GM21447 (cell line): ENCODE data around the gene TMEM178B.

Source experiments
- ATAC-seq: cut with Tn5 transposase; IDR thresholded peaks from one replicate; pipeline ENCODE4 v1.9.1; 2021; ENCODE audit not compliant: unreplicated experiment

TMEM178B gene

DNA sequence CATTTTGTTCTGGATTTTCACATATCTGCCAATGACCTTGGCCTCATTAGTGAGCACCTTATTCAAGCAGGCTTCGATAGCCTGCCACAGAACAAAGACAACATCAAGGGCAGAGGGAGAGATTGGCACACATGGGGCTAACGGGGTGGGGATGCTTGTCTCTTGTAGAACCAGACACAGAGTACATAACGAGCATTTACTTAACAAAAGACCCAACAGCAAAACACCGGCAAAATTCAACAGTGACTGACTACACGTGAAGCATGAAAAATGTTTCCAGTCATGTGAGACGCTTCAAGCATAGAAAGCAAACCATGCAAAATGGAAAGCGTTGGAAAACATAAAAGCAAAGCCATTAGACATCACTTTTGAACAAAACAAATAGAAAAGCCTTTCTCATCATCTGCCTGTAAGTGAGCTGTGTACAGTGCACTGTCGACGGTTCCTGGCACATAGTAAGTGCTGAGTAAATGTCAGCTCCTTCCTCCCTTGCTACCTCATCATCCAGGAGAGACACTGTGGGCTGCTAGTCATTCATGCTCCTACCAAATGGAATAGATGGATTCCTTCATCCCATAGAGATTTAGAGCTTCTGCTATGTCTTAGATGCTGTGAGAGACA is 342.9 kb downstream of the TMEM178B start:
- no peak for ATAC-seq

DNA sequence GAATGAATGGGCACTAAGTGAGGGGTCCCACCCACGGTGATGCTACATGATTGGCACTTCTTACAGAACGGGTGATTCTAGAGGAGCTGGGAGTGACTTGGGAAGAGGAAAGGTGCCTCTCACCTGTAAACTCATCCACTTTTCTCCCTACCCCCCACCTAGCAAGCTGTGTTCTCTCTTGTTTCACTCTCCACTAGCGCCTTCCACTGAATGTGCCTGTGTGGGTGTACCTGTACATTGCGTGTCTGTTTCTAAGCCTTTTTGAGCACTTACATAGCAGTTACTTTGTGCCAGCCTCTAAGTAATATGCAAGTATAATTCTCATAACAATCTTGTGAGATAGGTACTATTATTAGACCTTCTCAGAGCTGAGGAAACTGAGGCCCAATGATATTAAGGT is 343.6 kb downstream of the TMEM178B start:
- no peak for ATAC-seq

DNA sequence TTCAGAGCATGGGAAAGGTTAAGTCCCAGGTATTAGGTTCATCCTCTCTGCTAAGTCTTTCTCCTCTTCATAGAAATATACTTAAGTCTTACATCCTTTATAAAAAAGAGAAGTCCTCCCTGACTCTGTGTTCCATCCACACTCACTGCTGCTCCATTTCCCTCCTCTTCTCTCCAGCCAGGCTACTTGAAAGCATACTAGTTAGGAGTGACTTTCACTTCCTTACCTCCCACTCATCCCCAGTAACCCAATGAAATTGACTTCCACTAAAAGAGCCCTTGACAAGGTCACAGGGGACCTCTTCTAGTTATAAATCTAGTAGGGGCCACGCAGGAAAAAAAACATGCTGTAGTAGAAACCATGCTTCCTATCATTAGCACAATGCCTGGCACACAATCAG is 344.2 kb downstream of the TMEM178B start:
- ATAC-seq: no peak

DNA sequence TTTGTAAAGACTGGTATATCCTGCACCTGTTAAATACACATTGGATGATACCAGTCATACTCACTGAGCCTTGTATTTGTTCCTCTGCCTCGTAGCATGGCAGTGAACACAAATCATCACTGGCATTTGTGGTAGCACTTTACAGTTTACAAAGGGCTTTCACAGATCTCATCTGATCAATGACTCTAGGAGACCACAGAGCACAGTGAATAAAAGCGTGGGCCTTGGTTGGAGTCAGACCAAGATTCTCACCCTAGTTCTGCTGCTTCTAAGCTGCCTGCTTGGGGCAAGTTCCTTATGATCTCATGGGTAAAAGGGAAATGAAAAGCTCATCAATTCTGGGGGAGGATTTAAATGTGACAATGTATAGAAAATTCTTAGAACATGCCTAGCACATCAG is 347.4 kb downstream of the TMEM178B start:
- no peak for ATAC-seq

DNA sequence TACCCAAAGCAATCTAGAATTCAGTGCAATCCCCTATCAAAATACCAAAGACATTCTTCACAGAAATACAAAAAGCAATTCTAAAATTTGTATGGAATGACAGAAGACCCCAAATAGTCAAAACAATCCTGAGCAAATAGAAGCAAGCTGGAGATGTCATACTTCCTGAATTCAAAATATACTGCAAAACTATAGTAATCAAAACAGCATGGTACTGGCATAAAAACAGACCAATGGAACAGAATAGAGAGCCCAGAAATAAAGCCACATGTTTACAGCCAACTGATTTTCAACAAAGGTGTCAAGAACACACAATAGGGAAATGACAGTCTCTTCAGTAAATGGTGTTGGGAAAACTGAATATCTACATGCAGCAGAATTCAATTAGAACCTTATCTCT is 353.3 kb downstream of the TMEM178B start:
- no peak for ATAC-seq

DNA sequence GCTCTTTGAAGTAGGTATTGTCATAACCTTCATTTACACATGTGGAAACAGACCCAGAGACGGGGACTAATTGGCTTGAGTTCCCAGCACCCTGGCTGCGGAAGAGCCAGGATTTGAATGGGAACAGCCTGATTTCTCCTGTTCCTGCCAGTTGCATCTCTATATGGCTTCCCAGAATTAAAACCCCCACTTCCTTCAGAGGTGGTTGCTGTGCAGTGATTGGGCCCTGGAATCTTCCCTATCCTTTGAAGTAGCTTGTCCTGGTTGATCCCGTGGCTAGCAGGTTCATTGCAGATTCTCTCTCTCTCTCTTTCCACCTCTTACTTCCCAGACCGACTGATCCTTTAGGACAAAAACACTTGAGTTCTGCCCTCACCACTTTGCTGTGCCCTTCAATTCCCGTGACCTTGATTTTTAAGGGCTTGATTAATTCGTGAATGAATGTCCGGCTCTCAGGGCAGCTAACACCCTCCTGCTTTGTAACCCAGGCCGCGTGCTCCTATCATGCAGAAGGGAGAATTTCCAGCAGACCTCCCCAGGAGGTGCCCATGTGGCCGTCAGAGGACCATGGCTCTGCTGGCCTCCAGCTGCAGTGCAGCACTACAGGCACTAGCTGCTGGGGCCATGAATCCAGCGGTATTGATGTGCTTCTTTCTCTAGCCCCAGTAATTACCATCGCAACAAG is 356.7 kb downstream of the TMEM178B start:
- no peak for ATAC-seq

DNA sequence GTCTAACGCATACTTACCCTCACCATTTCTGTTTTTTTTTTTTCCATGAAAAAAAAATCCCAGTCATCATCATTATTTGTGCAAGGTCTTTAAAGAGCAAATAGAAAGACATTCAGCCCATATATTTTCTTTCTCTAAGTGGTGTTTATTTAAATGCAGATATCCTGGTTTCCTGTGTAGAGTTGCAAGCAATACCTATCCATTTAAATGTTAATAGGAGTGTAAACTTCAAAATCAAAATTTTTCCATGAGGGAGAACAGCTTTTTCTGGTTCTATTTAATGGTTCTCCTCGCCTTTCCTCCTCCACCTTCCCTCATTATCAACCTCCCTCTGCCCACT is 357.2 kb downstream of the TMEM178B start:
- ATAC-seq: no peak

DNA sequence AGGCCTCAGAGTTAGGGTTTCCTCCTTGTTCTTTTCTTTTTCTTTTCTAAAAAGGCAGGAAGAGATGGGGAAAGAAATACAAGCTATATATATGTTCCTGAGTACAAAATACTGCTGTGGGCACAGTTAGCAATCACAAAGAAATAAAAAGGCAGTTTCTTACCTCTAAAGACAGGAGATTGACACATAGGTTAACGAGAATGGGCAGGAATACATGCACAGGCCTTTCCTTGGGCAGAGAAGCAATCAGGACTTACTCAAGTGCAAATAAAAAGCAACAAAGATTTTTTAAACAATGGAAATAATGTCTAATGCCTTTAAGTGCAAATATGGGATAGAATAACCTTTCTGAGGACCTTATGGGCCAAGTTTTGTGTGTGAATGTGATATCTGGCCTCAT is 357.8 kb downstream of the TMEM178B start:
- ATAC-seq: no peak

DNA sequence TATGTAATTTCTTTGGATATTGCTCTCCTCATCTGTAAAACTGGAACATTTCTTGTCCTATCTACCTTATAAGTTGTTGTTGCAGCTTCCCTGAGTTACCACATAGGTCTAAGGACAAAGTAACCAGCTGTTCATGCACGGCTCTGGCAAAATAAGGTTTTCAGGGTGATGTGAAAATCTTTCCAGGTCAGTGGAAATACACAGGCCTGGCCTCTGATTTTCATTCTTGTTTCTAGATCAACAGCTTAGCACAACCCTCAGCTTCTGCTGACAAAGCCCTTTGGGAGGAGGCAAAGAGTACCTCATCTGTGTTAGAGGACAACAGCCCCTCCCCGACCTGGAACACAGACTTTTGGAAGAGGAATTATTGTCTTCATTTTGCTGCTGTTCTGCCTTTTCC is 359.8 kb downstream of the TMEM178B start:
- no peak for ATAC-seq

DNA sequence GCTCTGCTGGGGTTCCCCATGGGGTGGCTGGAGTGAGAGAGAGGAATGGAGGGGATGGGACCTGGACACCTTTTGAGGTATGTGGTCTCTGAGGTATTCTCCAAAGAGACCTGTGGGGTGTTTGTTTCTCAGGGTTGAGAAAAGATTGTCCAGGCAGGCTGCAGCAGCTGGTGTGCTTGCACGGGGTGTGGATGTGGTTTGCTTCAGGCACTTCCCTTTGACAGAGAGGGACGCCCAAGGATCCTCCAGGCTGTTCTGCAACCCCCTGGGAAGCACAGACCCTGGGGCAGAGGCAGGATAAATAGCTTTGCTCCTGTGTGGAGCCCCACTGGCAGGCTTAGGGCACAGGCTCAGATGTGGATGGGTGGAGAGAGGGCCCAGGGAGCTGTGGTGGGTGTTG is 362.3 kb downstream of the TMEM178B start:
- ATAC-seq: no peak

DNA sequence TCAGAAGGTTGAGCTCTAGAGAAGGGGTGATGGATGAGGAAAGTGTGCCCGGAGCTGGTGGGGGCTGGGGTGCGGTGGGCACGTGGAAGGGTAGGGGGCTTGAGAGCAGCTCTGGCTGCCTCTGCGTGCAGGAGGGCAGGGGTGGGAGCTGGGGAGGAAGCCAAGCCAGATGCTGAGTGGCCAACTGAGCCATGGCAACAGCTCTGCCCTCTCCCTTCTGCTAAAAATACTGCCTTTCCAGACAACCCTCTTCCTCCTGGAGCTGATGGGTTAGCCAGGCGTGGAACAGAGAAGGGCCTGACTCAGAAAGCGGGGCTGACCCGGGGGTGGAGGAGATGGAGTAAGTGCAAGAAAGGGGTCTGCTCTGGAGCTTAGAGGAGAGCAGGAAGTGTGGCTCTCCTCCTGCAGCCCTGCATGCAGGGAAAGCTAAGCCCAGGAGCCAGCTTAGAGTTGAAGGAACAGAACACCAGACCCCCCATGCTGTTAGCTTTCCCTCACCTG is 362.8 kb downstream of the TMEM178B start:
- ATAC-seq: no peak

DNA sequence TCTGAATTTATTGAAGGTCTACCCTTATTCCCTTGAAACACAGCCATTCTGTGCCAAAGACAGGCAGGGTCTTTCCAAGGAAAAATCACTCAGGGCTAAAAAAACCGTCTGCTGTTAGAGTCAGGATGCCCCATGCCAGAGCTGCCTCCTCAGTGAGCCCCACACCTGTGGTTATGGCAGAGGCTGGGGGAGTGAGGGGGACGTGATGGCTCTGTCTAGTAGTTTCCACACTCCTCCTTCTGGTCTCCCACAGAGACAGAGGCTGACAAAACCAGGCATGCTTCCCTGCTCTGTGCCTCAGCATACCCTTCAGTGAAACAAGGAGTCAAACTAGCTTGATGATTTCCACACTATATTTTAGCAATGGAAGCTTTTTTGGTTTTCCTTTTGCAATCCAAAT is 365.3 kb downstream of the TMEM178B start:
- ATAC-seq: no peak

DNA sequence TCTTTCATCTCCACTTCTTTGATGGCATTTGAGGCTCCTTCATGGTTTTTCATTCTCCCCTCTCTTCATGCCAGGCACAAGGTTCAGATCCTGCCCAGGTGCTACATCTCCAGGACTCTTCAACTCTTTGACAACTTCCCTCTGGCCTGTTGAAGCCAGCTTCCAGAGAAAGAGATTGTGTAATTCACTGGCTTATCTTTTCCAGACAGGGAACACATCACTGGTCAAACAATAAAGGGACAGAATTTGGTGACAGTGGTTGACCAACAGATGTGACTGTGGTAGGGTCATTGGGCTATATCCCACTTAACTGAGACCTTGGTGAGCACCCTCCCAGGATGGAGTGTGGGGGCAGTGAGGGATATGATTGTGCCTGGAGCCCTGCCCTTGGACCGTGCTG is 365.9 kb downstream of the TMEM178B start:
- ATAC-seq: no peak

DNA sequence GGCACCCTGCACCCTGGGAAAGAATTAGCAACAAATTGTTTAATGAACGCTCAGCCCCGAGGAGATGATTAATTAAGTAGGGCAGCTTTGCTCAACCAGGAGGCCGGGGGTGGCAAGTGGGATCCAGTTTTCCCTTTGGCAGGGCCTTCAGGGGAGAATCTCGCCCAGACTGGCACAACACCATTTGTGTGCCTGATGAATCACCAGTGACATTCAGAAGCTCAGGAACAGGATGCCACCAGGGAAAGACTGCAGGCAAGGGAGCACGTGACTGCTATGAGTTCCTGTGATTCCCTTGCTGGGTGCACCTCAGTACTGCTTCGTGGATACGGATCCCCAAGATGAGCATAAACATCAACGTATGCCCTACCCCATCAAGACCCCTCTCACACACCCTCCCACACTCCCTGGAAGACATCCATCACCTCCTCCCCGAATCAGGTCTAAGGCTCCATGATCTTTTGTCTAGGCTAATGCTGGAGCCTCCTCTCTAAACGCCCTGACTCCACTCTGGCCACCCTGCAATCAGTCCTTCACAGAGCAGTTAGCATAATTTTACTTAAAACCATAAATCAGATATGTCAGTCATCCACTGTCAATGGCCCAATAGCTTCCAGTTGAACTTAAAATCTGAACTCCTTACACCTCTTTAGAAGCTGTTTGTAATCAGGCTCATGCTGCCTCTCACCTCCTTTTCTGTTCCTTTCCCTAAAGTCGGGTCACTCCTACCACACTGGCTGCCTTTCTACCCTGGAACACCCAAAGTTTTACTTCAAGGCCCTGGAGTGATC is 368.2 kb downstream of the TMEM178B start:
- ATAC-seq: no peak

DNA sequence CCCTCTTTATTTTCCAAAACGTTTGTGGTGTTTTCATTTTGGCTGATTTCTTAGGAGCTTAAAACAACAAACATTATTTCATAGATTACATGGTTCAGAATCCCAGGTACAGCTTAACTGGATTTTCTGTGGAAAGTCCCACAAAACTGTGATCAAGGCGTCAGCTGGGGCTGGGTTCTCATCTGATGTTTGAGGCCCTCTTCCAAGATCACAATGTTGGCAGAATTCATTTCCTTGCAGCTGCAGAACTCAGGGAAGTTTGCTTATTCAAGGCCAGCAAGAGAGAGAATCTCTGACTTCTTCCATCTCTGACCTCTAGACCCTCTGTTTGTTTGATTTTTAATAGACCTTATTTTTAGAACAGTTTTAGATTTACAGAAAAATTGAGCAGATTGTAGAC is 368.9 kb downstream of the TMEM178B start:
- ATAC-seq: no peak

DNA sequence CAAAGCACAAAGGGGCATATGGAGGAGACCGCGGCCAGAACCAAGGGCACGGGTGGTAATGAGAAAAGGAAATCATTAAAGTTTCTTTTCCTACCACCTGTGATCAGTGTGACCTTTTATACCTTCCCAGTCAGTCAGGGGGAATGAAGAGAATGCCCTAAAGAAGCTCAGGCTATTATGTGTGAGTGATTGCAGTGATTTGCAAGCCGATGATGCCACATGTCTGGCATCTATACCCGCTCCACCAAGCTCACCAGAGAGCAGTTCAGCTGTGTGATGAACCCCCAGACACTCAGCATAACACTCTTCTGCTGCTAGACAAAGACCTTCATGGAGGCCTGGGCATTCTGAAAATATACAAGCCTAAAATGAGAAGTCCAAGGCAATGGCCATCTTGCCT is 371.1 kb downstream of the TMEM178B start:
- ATAC-seq: no peak

DNA sequence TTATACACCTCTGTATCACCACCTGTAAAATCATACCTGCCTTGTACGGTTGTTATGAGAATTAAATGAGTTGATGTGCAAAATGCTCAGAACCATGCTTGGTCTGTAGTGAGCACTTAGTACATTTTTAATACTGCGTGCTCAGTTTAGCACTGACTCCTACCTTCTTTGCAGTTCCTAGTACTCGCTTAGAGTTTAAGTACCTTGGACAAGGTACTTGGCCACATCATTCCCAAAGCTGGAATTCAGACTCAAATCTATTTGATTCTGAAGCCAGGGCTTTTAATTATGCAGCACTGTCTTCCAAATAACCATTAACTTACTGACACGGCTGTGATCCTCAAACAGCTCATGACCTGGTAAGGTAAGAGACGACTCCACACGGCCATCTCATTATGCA is 377.4 kb downstream of the TMEM178B start:
- no peak for ATAC-seq

DNA sequence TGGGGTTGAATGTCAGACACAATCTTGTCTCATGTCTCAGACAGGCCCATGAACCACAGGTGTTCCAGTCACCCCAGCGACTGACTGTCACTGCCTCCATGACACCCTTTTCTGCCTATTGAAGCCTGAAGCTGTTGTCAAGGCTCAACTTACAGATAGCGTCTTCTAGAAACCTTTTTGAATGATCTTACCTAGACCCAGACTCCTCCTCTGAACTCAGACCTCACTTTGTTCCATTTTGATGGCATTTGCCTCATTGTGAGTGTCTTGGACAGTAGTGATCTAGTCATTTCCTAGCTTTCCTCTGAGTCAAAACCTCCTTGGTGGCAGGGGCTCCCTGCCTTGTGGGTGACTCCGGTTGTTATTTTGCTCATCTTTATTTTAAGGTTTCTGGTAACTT is 379.0 kb downstream of the TMEM178B start:
- ATAC-seq: no peak

DNA sequence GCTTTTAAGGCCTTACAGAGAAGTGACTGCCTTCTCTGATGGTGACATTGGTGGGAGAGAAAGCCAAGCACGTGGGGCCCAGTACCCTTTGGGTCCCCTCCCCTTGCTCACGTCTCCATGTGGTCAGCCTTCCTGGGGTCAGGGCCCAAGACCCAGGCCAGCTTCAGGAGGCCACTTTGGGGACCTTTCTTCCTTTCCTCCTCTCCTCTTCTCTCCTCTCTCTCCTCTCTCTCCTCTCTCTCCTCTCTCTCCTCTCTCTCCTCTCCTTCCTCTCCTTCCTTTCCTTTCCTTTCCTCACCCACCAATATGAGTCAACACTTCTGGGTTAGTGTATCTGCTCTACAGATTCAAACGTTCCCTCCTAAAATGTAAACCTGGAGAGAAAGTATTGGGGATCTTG is 380.5 kb downstream of the TMEM178B start:
- ATAC-seq: no peak

DNA sequence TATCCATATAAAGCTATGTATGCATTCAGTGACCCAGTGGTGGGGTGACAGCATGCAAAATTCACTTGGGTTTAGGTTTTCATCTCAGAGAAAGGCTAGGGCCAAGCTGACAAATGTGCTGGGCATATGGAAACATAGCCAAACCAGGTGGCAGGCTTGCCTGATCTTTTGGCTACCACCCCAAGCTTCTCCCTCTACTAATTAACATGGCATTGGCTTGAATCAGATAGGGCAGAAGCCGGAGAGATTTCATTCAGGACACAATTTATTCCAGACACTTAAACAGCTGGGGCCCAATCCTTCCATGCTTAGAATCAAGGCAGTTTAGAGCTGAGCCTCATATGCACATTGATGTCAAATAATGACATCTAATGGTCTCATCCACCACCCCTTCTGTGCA is 381.9 kb downstream of the TMEM178B start:
- ATAC-seq: no peak

DNA sequence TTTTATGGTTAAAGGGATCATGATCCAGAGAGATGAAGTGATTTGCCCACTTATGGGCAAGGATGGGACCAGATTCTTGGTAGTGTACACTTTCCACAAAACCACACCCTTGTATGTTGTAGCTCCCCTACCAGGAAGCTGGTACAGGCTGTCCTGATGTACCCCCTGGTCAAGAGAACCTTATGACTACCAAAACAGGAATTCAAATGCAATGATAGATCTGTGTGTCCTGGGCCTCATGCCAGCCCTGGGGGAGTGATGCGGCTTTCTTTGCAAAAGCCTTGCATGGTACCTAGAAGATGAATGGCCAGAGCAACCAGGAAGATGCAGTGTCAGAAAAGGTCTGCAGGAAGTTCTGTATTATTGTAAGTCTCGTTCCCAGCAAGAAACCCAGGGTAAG is 382.4 kb downstream of the TMEM178B start:
- no peak for ATAC-seq

DNA sequence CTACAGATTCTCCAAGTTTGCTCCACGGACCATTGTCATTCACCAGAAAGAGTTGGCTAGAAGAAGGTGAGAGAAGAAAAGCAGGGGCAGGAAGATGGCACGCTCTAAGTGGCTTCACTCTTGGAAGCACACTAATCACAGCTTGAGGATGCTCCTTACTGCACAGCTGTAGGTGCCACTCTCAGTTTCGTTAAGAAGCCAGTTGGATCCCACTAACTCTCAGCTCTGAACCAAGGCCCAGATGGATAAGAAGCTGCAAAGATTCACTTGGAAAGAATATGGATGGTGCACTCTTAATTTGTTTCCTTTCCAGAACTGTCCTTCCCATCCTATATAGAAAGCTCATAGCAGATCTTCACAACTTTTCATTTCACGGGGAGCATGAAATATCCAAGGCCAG is 382.8 kb downstream of the TMEM178B start:
- no peak for ATAC-seq
